Peyer's patch (tissue), 4 donors: Measurements from ENCODE around the gene FNIP2.

Source experiments
- POLR2A ChIP-seq, 2 donors: fragments of 450-650 bp; IDR thresholded peaks; one replicate each; pipeline ENCODE4 v1.5.1; 2017; ENCODE audit warnings: antibody characterized with exemption in 2 of 2, mild to moderate bottlenecking in 2 of 2, moderate library complexity in 2 of 2
- TF ChIP-seq, protein P1 (sequence below), 6 experiments: fragments of 450-650 bp in 4 of 6; fragments of 200-600 bp in 2 of 6; sonication (generic) in 1 of 6; IDR thresholded peaks; one replicate each; pipeline ENCODE4 v1.5.1; 2017 to 2019; ENCODE audit warnings: antibody characterized with exemption in 6 of 6, mild to moderate bottlenecking in 3 of 6, moderate library complexity in 1 of 6

DNA sequence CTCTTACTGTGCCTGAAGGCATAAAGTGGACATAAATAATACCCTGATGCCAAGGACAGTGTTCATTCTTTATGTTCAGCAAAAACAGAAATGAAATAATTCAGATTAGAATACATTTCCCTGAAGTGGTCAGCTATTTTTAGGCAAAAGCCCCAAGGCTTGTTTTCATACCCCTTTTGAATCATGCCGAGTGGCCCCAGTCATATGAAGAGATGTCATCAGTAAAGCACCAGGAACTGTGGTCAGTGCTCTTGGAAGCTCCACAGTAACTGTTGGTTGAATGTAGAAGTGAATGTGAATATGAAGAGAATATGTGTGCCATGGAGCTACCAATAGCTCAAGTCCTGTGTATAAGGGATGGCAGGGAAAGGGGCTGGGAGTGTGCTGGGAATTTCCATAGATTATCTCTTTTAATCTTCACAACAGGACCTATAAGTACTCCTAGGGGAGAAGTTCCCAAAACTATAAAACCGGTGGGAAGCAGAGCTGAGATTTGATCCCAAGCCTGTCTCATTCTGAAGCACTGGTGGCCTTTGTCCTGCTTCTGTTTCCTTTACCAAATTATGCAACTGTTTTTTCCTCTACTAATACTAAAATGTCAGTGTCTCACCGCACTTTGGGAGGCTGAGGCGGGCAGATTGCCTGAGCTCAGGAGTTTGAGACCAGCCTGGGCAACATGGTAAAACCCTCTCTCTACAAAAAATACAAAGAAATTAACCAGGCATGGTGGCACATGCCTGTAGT lies 52.6 kb downstream of the FNIP2 start:
- TF ChIP-seq, protein P1, sequence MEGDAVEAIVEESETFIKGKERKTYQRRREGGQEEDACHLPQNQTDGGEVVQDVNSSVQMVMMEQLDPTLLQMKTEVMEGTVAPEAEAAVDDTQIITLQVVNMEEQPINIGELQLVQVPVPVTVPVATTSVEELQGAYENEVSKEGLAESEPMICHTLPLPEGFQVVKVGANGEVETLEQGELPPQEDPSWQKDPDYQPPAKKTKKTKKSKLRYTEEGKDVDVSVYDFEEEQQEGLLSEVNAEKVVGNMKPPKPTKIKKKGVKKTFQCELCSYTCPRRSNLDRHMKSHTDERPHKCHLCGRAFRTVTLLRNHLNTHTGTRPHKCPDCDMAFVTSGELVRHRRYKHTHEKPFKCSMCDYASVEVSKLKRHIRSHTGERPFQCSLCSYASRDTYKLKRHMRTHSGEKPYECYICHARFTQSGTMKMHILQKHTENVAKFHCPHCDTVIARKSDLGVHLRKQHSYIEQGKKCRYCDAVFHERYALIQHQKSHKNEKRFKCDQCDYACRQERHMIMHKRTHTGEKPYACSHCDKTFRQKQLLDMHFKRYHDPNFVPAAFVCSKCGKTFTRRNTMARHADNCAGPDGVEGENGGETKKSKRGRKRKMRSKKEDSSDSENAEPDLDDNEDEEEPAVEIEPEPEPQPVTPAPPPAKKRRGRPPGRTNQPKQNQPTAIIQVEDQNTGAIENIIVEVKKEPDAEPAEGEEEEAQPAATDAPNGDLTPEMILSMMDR (IDR thresholded peaks at IDR 0.05), result no peak
- no peak for TF ChIP-seq POLR2A (IDR thresholded peaks at IDR 0.05)
